GM21526 (cell line): Measurements from ENCODE around the gene SSB.
"Not testable (repeated sequence)": the region's sequence is repeated elsewhere in the genome, so short reads cannot be mapped to it uniquely, and the experiment has no call there.

Experiments used
- ATAC-seq: cut with Tn5 transposase; IDR thresholded peaks from one replicate; pipeline ENCODE4 v1.9.1; 2021; ENCODE audit warnings: moderate library complexity; ENCODE audit not compliant: unreplicated experiment, low FRiP score

Gene SSB

GRCh38 chr2:169827272-169828140, 28.8 kb downstream of the SSB start, which contains the start of gene UBR3:
TSS of gene UBR3 (plus strand) at chr2:169827454. CDS start at chr2:169827508, 54 bp downstream.
- peak; percentile 76 for ATAC-seq

- no peak for ATAC-seq
These were observed 29.6 kb downstream of the SSB start for GRCh38 chr2:169828141-169828811.

- ATAC-seq: no peak
These were observed 35.7 kb downstream of the SSB start for GRCh38 chr2:169834401-169834800.

- no peak for ATAC-seq
These were observed 40.2 kb downstream of the SSB start for GRCh38 chr2:169838743-169839489.

GRCh38 chr2:169839954-169840746, 41.5 kb downstream of the SSB start:
- no peak for ATAC-seq

GRCh38 chr2:169840747-169841142, 42.1 kb downstream of the SSB start:
- no peak for ATAC-seq

- not testable (repeated sequence) for ATAC-seq
These were observed 43.0 kb downstream of the SSB start for GRCh38 chr2:169841625-169842024.

GRCh38 chr2:169845016-169845415, 46.3 kb downstream of the SSB start:
- no peak for ATAC-seq

- ATAC-seq: not testable (repeated sequence)
These were observed 50.5 kb downstream of the SSB start for GRCh38 chr2:169848959-169849693.

GRCh38 chr2:169849710-169850109, 51.0 kb downstream of the SSB start:
- ATAC-seq: no peak

GRCh38 chr2:169853041-169853668, 54.5 kb downstream of the SSB start:
- ATAC-seq: no peak

- ATAC-seq: not testable (repeated sequence)
These were observed 56.9 kb downstream of the SSB start for GRCh38 chr2:169855281-169856258.

- no peak for ATAC-seq
These were observed 60.8 kb downstream of the SSB start for GRCh38 chr2:169859423-169859822.

GRCh38 chr2:169860149-169860548, 61.5 kb downstream of the SSB start:
- ATAC-seq: no peak
